Right lung (tissue), 5 donors: ENCODE measurements around the gene ISM1. TPM values are rescaled to one million over a fixed set of nuclear protein-coding genes. Genes with fewer than 3 reads are reported as not detected.

ENCODE experiments used
- DNase-seq, 2 donors: peaks; one replicate each; pipeline ENCODE4 v3.0.0-alpha.2; 2013
- polyA plus RNA-seq, 5 donors: library from polyadenylated mRNA; unstranded; fragments of 120-200 nt; gene quantifications; one replicate each; pipeline versions ENCODE4 v1.2.1 to v1.2.3, GENCODE V29; 2013; ENCODE audit warnings: inconsistent platforms in 1 of 5, low replicate concordance in 1 of 5; ENCODE audit not compliant: insufficient read length in 5 of 5, insufficient read depth in 1 of 5

Gene ISM1
- polyA plus RNA-seq, 5 donors, result 7.3 to 23.3 (median 12.5) TPM

- no peak for DNase-seq
Observed at GRCh38 chr20:13277663-13278295, 56.7 kb downstream of the ISM1 start.

DNA sequence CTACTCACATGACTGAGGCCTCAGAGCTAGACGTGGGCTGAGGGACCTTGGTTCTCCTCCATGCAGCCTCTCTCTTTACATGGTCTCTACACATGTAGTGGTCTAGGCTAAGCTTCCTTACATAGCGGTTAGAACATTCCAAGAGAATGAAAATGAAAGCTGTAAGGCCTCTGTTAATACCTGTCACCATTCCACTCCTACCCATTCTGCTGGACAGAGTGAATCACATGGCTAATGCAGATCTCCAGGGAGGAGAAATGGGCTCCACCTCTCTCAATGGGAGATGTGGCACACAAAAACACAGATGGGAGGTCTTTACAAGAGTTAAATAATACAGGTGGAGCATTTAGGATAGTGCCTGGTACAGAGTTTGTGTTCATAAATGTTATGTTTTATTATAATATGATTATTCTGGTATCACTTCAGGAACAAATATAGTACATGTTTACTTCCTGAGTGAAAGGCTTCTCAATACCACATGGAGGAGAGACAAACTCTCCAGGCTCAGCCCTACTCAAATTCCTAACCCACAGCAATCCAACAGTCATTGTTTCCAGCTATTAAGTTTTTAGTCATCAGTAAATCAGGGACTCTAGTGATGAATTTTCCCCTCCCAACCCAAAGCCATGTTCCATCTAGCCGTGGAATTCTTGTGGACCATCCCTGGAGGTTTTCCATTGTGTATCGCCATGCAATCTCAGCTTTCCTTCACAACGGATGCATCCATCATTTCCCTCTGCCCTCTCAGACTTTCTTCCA lies 57.9 kb downstream of the ISM1 start:
- DNase-seq, result no peak

DNA sequence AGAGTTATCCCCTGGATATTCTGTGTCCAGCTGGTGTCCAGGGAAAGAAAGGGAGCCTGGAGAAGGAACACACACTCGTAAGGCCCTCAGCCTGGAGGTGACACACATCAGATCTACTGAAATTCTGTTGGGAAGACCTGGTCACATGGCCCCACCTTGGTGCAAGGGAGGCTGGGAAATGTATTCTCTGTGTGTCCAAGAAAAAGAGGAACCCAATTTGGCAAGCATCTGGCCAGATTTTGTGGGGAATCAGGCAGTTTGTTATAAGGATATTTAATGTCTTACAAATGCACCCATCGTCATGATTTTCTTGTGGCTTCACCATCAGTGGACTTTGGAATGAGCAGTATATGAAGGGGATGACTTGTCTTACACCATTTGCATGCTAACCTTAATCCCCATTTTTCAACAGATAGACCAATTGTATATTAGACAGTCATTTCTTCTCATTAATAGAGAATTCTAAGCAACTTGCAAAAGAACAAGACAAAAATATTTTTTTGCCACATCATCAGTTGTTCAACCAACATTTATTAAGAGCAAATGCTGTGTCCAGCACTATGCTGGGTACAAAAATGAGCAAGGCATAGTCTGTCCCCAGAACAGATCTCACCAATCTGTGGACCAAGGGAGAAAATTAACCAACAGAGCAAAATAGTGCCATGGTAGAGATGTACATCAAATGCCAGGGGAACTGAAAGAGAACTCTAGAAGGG lies 59.7 kb downstream of the ISM1 start:
- no peak for DNase-seq

DNA sequence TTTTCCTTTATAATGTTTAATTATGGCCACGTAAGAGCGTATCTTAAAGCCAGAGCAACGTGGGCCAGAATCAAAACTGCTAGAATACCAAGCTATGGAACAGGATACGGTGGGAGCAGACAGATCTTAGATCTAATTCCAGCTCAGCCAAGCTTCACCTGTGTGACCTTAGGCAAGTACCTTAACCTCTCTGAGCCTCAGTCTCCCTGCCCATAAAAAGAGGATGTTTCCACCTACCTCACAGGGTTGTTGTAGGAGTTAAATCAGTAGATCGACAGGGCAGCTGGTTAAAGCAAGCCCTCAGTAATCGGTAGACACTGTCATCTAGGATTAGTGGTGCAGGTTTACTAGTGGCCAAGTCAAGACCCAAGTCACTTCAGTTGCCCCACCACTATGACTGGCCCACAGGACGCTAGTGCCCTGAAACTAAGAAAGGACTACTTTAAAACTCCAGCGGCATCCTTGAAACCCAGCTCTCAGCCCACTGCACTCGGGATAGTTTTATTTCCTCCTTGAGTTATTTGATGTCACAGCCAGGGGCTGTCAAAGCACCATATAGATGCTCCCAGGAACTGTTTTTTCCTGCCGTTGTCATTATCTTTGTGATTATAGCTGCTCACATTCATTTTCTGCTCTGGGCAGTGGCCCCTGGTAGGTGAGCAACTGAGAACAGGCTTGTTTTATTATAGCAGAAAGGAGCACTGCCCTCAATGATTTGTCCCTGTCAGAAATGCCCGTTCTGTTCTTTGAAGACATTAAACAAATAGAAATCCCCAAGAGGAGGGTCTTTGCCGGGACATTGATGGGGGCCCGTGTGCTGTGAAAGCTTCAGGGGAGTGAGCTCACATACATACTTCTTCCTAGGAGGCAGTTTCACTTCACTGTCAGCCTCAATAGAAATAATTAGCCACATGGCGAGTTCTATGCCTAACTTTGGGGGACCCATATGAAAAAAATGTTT lies 63.1 kb downstream of the ISM1 start:
- no peak for DNase-seq

DNA sequence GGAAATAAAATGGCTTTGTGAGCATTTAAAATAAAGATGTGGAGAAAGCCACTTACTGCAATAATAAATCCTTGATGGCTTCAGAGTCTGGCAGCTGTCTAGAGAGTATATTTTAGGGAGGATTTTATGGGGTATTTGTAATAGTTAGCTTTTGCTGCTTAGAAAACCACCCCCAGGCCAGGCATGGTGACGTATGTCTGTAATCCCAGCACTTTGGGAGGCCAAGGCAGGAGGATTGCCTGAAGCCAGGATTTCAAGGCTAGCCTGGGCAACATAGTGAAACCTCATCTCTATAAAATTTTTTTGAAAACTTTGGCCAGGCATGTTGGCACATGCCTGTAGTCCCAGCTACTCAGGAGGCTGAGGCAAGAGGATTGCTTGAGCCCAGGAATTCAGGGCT lies 63.8 kb downstream of the ISM1 start:
- no peak for DNase-seq

DNA sequence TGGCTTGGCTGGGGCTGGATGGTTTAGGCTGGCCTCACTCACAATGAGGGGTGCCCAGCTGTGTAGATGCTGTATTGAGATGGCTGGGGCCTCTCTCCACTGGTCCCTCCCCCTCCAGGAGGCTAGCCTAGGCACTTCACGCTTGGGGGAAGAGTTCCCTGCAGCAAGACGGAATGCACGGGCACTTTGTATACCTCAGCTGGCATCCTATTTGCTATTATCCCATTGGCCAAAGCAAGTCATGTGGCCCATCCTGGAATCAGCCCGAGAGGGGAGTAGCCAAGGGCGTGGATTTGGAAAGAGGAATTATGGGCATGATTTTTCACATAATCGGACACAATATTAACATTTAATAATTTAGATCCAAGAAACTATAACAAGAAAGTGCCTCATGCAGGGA lies 64.3 kb downstream of the ISM1 start:
- no peak for DNase-seq

GRCh38 chr20:13286052-13286451 lies 65.0 kb downstream of the ISM1 start:
- DNase-seq, result no peak

GRCh38 chr20:13286607-13287006 lies 65.5 kb downstream of the ISM1 start:
- DNase-seq, result no peak

DNA sequence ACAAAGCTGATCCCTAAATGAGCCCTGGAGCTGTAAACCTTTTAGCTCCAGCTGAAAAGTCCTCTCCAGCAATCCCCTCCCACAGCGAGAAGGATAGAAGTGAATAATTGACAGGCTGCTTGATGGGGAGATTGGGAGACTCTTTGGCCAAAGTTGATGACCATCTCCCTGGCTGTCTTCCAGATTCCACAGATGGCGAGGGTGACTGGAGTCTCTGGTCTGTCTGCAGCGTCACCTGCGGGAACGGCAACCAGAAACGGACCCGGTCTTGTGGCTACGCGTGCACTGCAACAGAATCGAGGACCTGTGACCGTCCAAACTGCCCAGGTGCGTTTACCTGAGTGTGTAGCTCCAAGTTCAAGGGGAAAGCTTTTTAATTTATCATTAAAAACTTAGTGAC lies 67.3 kb downstream of the ISM1 start:
- no peak for DNase-seq

DNA sequence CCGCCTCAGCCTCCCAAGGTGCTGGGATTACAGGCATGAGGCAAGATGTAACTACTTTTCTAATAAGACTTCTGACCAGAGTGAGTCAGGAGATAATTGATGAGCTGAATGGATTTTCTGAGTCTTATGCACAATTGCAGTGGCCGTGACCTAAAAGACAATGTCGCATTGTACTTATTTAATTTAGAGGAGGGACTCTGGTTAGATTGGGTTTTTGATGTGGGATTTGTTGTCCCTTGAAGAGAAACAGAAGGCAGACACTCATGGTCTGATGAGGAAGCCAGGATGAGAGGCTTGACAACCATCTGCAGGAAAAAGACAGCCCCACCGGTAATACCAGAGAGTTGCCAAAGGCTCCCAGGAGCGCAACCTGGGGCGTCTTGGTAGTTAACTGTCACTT lies 68.0 kb downstream of the ISM1 start:
- no peak for DNase-seq

GRCh38 chr20:13290724-13291123 lies 69.7 kb downstream of the ISM1 start:
- DNase-seq, result no peak

- no peak for DNase-seq
Observed at GRCh38 chr20:13291157-13291556, 70.1 kb downstream of the ISM1 start.

DNA sequence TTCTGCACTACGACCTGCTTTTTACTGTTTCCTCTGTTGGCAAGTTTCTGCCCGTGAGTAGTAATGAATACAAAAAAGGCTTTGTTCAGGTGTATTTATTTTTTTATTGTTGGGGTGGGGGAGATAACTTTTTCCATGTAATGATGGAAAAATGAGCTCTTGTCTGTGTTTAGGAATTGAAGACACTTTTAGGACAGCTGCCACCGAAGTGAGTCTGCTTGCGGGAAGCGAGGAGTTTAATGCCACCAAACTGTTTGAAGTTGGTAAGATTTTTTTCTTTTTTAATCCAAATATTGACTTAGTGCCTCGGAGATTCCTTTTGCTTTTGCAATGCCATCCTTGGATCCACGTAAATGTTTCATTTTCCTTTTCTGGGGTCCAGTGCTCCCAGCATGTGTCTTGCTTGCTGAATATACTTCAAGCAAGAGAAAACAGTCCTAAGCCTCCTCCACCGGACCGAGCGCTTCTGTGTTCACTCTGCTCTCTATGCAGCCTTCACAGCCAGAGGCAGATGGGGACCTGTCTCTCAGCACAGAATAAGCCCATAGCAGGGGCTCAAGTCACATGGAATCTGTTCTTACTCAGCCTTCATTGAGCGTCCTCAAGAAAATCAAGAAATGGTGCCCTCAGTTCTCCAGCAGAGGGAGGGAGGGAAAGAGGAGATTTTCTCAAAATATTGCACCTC lies 71.3 kb downstream of the ISM1 start:
- no peak for DNase-seq

DNA sequence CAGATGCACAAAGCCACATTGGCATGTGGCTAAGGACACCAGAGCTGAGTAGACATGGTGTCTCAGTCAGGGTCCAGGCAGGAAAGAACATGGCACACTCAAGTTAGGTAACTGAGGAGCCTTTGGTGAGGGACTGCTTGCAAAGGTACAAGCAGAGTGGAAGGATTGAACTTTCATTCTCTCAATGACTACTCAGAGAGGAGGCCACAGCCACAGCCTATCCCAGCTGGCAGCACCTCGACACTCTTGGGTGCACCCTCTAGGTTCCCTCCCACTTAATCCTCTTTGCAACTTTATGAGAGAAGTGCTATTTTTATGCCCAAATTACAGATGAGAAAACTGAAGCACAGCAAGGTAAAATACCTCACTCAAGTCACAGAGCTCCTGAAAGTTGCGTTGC lies 73.4 kb downstream of the ISM1 start:
- no peak for DNase-seq

DNA sequence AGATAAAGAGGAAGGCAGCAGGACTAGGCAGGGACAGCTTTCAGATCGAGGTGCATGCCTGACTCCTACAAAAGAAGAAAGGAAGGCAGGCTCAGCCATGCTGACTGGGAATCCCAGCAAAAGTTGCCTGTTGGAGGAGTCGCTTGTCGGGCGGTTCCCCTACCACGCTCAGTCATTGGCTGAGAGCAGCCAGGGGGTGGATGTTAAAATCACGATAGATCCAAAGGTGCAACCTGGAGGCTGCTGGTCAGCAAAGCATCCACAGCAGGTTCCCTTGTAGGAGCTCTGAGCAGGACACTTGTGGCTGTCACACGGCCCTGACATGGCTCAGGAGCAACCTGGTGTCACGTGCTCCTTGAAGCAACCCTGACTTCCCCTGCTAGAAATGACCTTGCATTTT lies 74.6 kb downstream of the ISM1 start:
- no peak for DNase-seq

DNA sequence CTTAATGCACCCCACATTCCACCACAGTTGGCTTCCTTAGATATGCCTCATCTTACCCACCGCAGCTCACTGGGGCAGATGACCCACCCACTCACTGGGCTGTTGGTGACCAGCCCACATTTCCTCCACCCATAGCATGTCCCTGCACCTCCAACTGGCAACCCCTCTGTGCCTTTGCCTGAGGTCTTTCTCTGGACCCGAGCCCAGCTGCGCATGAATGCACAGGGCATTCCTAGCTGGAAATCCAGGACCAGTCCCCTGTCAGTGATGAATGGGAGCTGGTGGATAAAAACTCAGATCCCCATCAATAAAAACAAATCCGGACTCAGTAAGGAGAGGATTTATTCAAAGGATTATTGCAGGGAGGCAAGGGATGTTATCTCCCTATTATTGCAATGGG lies 75.0 kb downstream of the ISM1 start:
- DNase-seq, result no peak

GRCh38 chr20:13297147-13297899 lies 76.2 kb downstream of the ISM1 start:
- no peak for DNase-seq

GRCh38 chr20:13298692-13299373 lies 77.8 kb downstream of the ISM1 start:
- no peak for DNase-seq

DNA sequence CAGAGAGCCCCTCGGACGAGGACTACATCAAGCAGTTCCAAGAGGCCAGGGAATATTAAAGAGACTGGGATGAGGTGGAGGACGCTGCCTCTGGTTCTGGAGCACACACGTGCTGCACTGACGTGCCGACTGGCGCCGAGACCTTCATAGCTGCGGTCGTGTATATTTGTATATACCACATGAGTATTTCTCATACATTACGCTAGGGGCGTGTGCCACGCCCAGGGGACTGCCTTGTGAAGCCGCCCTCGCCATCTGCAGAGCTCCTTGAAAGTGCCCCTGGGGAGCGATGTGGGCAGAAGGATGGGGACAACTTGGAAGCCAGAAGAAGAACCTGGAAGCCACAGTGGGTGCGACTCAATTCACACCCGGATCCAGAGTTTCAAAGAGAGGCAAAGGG lies 78.3 kb downstream of the ISM1 start:
- DNase-seq, result no peak

DNA sequence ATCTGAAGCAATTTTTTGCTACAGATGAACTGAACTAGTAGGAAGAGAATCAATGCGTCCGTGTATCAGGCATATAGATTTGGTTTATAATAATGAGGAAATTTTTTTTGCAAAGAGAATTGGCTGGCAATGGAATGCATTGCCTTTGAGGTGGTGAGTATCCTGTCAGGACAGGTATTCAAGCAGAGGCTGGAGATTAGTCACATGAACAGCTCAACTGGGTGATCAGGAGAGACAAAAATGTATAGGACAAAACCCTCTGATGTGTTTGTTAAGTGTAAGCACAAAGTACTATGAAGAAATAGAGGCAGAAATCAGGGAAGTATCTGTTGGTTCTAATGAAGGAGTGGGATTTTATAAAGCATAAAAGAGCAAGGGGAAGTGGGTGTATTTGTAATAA lies 80.5 kb downstream of the ISM1 start:
- no peak for DNase-seq
